HG03469 (cell line): ENCODE data around the gene LIPM.

Experiments
- ATAC-seq: cut with Tn5 transposase; IDR thresholded peaks from one replicate; pipeline ENCODE4 v1.9.1; 2021; ENCODE audit warnings: mild to moderate bottlenecking, moderate library complexity, moderate number of reproducible peaks; ENCODE audit not compliant: unreplicated experiment

LIPM gene

GRCh38 chr10:88802523-88803285 lies at the start of gene LIPM:
Gene LIPM, plus strand, starts transcription at chr10:88802730. Its CDS starts 167 bp downstream, at chr10:88802897.
- no peak for ATAC-seq

DNA sequence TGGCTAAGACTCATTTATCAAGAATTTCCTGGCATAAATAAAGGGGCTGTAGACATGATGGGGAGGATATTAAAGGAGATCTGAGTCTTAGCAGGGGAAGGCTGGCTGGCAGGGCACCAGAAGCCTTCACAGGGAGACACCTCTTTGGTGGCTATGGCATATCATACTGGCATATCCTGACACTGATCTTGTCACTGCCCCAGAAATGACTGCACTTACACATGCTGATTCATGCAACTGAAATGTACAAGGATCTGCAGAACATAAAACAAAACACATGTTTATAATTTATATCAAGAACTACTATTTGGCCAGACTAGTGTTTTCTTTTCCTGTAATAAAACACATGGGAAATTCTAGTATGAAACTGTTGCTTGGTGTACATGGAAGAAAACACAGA lies 48.2 kb upstream of the LIPM start:
- no peak for ATAC-seq

DNA sequence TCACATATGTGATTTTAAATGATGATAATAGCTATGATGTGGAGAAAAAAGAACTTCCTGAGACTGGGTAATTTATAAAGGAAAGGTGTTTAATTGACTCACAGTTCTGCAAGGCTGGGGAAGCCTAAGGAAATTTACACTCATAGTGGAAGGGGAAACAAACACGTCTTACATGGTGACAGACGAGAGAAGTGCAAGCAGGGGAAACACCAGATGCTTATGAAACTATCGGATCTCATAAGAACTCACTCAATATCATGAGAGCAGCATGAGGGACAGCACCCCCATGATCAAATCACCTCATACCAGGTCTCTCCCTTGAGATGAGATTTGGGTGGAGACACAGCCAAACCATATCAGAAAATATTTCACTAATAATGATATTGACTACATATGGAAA lies 46.8 kb upstream of the LIPM start:
- no peak for ATAC-seq

DNA sequence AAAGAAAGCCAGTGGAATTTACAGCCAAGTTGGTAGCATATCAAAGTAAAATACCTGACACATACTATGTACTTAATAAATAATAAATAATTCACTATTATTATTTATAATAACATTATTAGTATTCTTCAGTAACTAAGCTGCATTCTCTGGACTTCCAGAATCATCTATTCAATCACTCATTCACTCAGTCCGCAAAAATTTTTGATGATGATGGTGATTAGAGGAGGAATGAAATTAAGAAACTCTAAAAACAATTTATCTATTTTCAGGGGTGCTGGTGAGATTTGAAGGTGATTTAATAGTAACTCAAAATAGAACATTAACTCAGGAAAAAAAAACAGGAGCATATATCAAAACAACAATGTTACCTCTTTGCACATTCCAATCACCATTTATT lies 45.9 kb upstream of the LIPM start:
- ATAC-seq: no peak

- ATAC-seq: no peak
Observed at GRCh38 chr10:88759366-88760101, 43.0 kb upstream of the LIPM start, which contains the start of gene LIPN. Gene LIPN, plus strand, starts transcription at chr10:88760020. Its CDS starts 1,386 bp downstream, at chr10:88761406.

DNA sequence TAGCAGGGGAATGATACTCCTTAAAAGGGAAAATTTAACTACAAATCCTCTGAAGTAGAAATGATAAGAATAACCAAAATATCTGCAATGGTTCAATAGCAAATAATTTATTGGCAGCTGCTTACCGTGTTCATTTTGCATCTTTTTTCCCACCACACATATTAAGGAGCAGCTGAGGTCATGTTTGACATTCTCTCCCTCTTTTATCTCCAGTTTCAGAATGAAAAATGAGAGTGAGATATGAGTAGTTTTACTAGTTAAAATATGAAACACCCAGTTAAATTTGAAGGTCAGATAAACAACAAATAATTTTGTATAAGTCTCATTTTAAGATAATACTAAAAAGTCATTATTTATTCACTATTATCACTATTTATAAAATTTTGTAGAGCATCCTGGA lies 39.6 kb upstream of the LIPM start:
- no peak for ATAC-seq

- no peak for ATAC-seq
Observed at GRCh38 chr10:88763441-88763840, 39.1 kb upstream of the LIPM start.

DNA sequence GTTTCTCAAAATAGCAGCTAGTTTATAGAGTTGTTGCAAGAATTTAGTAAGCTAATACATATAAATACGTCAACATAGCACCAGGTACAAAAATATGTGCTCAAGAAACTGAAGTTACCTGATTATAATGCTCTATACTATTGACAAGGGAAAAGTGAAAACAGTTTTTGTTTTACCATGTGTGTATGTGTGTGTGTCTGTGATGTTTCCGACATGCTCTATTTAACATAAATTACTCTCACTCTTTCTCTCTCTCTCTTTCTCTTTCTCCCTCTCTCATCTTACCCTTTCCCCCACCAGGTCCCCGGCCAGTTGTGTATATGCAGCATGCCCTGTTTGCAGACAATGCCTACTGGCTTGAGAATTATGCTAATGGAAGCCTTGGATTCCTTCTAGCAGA lies 38.4 kb upstream of the LIPM start:
- ATAC-seq: no peak

DNA sequence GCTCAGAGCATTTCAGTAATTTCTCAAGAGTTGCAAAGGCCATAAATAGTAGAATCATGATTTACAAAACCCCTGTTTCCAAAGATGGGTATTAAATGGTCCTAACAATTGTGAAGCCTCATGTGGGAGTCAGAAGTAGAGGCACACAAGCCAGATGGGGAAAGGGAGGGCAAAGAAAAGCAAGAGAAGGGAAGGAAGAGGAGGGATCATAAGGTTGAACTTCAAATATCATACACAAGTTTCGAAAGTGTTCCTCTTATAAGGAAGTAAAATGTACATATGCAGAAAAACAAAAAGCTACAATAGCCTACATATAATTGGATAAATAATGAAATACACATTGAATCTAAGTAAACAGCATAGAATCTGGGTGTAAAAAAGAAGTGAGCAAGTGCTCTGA lies 36.7 kb upstream of the LIPM start:
- ATAC-seq: no peak

- no peak for ATAC-seq
Observed at GRCh38 chr10:88769384-88769783, 33.1 kb upstream of the LIPM start.

DNA sequence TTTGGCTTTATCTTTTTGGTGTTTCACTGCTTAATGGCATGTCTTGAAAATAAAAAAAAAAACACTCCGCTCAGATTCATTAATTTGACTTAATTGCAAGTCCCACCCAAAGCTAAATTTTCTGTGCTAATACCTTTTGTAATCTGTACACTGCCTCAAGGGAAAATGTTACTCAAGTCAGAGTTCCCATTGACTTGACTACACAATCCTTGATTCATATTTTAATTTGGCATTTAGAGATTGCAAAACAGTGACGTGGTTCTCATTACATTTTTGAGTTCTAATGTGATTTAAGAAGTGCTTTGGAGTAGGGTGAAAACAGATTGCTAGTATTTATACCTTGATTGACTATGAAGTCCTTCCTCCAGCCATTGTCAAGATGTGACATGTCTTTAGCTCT lies 21.3 kb upstream of the LIPM start:
- no peak for ATAC-seq

GRCh38 chr10:88782222-88782621 lies 20.3 kb upstream of the LIPM start:
- ATAC-seq: no peak

GRCh38 chr10:88783724-88784123 lies 18.8 kb upstream of the LIPM start:
- ATAC-seq: no peak

GRCh38 chr10:88786032-88786770 lies 16.3 kb upstream of the LIPM start:
- no peak for ATAC-seq

- ATAC-seq: no peak
Observed at GRCh38 chr10:88787463-88787862, 15.1 kb upstream of the LIPM start.

DNA sequence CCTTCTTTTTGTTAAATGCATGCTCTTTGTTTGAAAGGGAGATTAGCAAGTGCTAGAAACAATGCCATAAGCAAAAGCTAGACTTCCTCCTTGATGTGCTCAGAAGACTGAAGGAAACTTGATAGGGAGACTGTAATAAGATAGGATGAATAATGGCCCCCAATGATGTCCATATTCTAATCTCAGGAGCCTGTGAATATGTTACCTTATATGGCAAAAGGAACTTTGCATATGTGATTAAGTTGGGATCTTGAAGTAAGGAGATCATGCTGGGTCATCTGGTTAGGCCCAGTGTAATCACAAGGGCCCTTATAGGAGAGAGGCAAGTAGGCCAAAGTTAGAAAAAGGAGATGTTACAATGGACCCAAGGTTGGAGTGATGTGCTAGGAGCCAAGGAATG lies 13.6 kb upstream of the LIPM start:
- ATAC-seq: no peak

GRCh38 chr10:88791924-88792323 lies 10.6 kb upstream of the LIPM start:
- no peak for ATAC-seq

GRCh38 chr10:88792661-88793060 lies 9.9 kb upstream of the LIPM start:
- ATAC-seq: no peak

GRCh38 chr10:88793712-88794299 lies 8.7 kb upstream of the LIPM start:
- no peak for ATAC-seq

DNA sequence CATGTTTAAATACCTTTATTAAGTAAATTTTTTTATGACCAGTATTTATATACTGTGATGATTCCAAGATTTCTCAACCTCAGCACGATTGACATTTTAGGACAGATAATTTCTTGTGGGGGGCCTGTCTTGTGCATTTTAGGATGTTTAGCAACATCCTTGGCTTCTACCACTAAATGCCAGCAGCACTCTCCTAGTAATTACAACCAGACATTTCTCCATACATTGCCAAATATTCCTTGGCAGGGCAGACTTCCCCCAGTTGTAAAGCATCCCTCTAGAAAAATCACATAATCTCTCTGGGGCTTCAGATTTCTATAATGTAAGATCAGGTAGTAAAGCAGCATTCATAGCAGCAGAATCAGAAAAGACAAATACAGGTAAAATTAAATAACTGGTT lies 7.8 kb upstream of the LIPM start:
- no peak for ATAC-seq
